B cell (primary cell): ENCODE measurements around the gene C1QL2.

Experiments used
- CTCF ChIP-seq: fragments of 200-600 bp; IDR thresholded peaks from one replicate; pipeline ENCODE4 v1.8.0; 2022; ENCODE audit warnings: antibody characterized with exemption, mild to moderate bottlenecking
- EZH2 ChIP-seq: IDR thresholded peaks from 2 replicates; pipeline ENCODE4 v1.6.1; 2012; ENCODE audit warnings: borderline replicate concordance, low read depth, mild to moderate bottlenecking, moderate library complexity, low read length; ENCODE audit not compliant: insufficient read depth, poor library complexity, severe bottlenecking

GRCh38 chr2:119178776-119179175 lies 20.2 kb upstream of the C1QL2 start:
- TF ChIP-seq CTCF (no peak), EZH2 (no peak)
